HG02852 (cell line): ENCODE measurements around the gene FGG.

Experiments
- ATAC-seq: cut with Tn5 transposase; IDR thresholded peaks from one replicate; pipeline ENCODE4 v1.9.1; 2021; ENCODE audit warnings: mild to moderate bottlenecking, moderate library complexity; ENCODE audit not compliant: unreplicated experiment

Gene FGG

GRCh38 chr4:154612472-154613414 is at the start of gene FGG:
TSS of gene FGG (minus strand) at chr4:154612656. CDS start at chr4:154612609, 47 bp downstream.
- no peak for ATAC-seq

- ATAC-seq: no peak
These were observed 47.6 kb upstream of the FGG start for GRCh38 chr4:154660052-154660451.

GRCh38 chr4:154658680-154659405 is 46.4 kb upstream of the FGG start:
- no peak for ATAC-seq

- ATAC-seq: no peak
These were observed 31.0 kb upstream of the FGG start for GRCh38 chr4:154643493-154643892.

- no peak for ATAC-seq
These were observed 30.0 kb upstream of the FGG start for GRCh38 chr4:154642373-154643009.

GRCh38 chr4:154640999-154641398 is 28.5 kb upstream of the FGG start:
- no peak for ATAC-seq

GRCh38 chr4:154634058-154634457 is 21.6 kb upstream of the FGG start:
- no peak for ATAC-seq

- ATAC-seq: no peak
These were observed 19.4 kb upstream of the FGG start for GRCh38 chr4:154631828-154632227.

GRCh38 chr4:154630324-154630723 is 17.9 kb upstream of the FGG start:
- ATAC-seq: no peak

GRCh38 chr4:154626793-154627484 is 14.5 kb upstream of the FGG start:
- peak; percentile 92 for ATAC-seq

- ATAC-seq: no peak
These were observed 13.5 kb upstream of the FGG start for GRCh38 chr4:154625971-154626370.

GRCh38 chr4:154623995-154624394 is 11.5 kb upstream of the FGG start:
- no peak for ATAC-seq

GRCh38 chr4:154623436-154623835 is 11.0 kb upstream of the FGG start:
- ATAC-seq: no peak

GRCh38 chr4:154622598-154622997 is 10.1 kb upstream of the FGG start:
- peak; percentile 59 for ATAC-seq

GRCh38 chr4:154620111-154620510 is 7.7 kb upstream of the FGG start:
- ATAC-seq: no peak

- peak; percentile 61 for ATAC-seq
These were observed 6.4 kb upstream of the FGG start for GRCh38 chr4:154618708-154619315.

- no peak for ATAC-seq
These were observed 5.4 kb upstream of the FGG start for GRCh38 chr4:154617820-154618317.

GRCh38 chr4:154616731-154617130 is 4.3 kb upstream of the FGG start:
- ATAC-seq: peak; percentile 97

GRCh38 chr4:154616287-154616686 is 3.8 kb upstream of the FGG start:
- ATAC-seq: no peak

GRCh38 chr4:154615211-154615610 is 2.8 kb upstream of the FGG start:
- ATAC-seq: no peak
